Ramos (cell line): ENCODE measurements around the gene TDP1.
"Not testable (repeated sequence)": the region's sequence is repeated elsewhere in the genome, so short reads cannot be mapped to it uniquely, and the experiment has no call there.

Experiments used
- in situ Hi-C: fragments of 300-500 bp; cut with MboI; formaldehyde crosslinking; loops from one replicate; pipeline ENCODE4 v1.14.3; 2022; ENCODE audit warnings: low sequenced_read_pairs; ENCODE audit not compliant: unreplicated experiment

TDP1 gene

GRCh38 chr14:90089486-90089885 lies 133.8 kb downstream of the TDP1 start:
- in situ Hi-C loops = not testable (repeated sequence)

- in situ Hi-C loops = no loop called here
Observed at GRCh38 chr14:90091393-90091792, 135.7 kb downstream of the TDP1 start.

GRCh38 chr14:90093942-90094595 lies 138.3 kb downstream of the TDP1 start:
- in situ Hi-C loops = no loop called here
